ENCODE results near the gene COMMD2. TPM values are rescaled to one million over a fixed set of nuclear protein-coding genes. Genes with fewer than 3 reads are reported as not detected.

The COMMD2 gene
- total RNA-seq, 1 experiment from 2014 or later: 52.1 TPM

DNA sequence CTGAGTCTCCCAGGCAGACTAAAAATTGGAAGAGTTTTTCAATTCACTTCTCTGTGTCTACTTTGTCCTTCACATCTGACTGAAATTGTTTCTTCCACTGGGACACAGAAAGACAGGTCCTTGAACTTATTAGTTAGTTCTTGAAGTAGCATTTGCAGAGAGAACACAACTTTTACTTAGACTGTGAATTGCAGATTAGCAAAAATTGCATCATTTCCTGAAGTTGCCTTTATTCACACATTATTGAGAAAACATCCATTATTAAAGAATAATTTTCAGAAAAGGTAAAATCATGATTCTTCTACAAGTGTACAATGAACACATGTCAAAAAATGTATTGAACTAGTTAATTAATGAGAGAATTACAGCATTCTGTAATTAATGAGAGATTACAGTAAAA, 1.4 kb upstream of the COMMD2 start (continued):
- TF ChIP-seq, protein P1, sequence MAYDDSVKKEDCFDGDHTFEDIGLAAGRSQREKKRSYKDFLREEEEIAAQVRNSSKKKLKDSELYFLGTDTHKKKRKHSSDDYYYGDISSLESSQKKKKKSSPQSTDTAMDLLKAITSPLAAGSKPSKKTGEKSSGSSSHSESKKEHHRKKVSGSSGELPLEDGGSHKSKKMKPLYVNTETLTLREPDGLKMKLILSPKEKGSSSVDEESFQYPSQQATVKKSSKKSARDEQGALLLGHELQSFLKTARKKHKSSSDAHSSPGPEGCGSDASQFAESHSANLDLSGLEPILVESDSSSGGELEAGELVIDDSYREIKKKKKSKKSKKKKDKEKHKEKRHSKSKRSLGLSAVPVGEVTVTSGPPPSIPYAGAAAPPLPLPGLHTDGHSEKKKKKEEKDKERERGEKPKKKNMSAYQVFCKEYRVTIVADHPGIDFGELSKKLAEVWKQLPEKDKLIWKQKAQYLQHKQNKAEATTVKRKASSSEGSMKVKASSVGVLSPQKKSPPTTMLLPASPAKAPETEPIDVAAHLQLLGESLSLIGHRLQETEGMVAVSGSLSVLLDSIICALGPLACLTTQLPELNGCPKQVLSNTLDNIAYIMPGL (CRISPR knock-in tag; IDR thresholded peaks at IDR 0.05): no peak
- TF ChIP-seq MXD4 (CRISPR knock-in tag; IDR thresholded peaks at IDR 0.05; ENCODE audit: borderline replicate concordance) (no peak), ZNF121 (CRISPR knock-in tag; IDR thresholded peaks at IDR 0.05) (no peak), AFF4 (CRISPR knock-in tag; IDR thresholded peaks at IDR 0.05; ENCODE audit: borderline replicate concordance) (no peak), JAZF1 (CRISPR knock-in tag; IDR thresholded peaks at IDR 0.05) (no peak), SOX15 (CRISPR knock-in tag; IDR thresholded peaks at IDR 0.05) (no peak), CTCF (IDR thresholded peaks at IDR 0.05) (no peak), ATF6 (CRISPR knock-in tag; IDR thresholded peaks at IDR 0.05) (no peak)
- TF ChIP-seq, protein P2, sequence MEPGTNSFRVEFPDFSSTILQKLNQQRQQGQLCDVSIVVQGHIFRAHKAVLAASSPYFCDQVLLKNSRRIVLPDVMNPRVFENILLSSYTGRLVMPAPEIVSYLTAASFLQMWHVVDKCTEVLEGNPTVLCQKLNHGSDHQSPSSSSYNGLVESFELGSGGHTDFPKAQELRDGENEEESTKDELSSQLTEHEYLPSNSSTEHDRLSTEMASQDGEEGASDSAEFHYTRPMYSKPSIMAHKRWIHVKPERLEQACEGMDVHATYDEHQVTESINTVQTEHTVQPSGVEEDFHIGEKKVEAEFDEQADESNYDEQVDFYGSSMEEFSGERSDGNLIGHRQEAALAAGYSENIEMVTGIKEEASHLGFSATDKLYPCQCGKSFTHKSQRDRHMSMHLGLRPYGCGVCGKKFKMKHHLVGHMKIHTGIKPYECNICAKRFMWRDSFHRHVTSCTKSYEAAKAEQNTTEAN (CRISPR knock-in tag; IDR thresholded peaks at IDR 0.05): no peak

- ChIA-PET POLR2A (interaction anchor here (1.8 kb wide), 1 partner anchor 95 kb away, joined by 8 read pairs; the partner anchor contains the start of gene WWTR1), CTCF (interaction anchor here (0.8 to 2.2 kb wide), 11 partner anchors 13 to 225 kb away, joined by 3 to 21 read pairs (median 5); no protein-coding TSS in a partner anchor)
- H3K27ac Mint-ChIP-seq: no peak overlapping the region
- no peak for DNase-seq (ENCODE audit: low spot score)
- H3K36me3 Mint-ChIP-seq: peaks cover 25% of the 10 kb centered on the region
- no peaks in the 10 kb centered on the region for H3K9me3 Mint-ChIP-seq
- peak overlapping the region; percentile 97 for H3K4me3 Mint-ChIP-seq
- ATAC-seq: no peak
- H3K27me3 Mint-ChIP-seq (ENCODE audit: low read depth): peaks cover 3% of the 10 kb centered on the region; the same call in 1 of the 2 replicates
- H3K4me1 Mint-ChIP-seq: 0 out of 2 replicates have a peak, but pooled peaks cover 4% of the 10 kb centered on the region
- TF ChIP-seq SOX15 (CRISPR knock-in tag; IDR thresholded peaks at IDR 0.05) (no peak), SP1 (CRISPR knock-in tag; conservative IDR thresholded peaks at IDR 0.05) (no peak), ESRRA (CRISPR knock-in tag; IDR thresholded peaks at IDR 0.05; ENCODE audit: borderline replicate concordance) (no peak), ZNF532 (CRISPR knock-in tag; IDR thresholded peaks at IDR 0.05; ENCODE audit: borderline replicate concordance) (no peak), CBFB (CRISPR knock-in tag; IDR thresholded peaks at IDR 0.05; ENCODE audit: low read depth) (no peak), NFE2L1 (CRISPR knock-in tag; IDR thresholded peaks at IDR 0.05) (no peak), CREB1 (CRISPR knock-in tag; IDR thresholded peaks at IDR 0.05) (no peak), TP53 (CRISPR knock-in tag; IDR thresholded peaks at IDR 0.05) (no peak)
- TF ChIP-seq, protein P3, sequence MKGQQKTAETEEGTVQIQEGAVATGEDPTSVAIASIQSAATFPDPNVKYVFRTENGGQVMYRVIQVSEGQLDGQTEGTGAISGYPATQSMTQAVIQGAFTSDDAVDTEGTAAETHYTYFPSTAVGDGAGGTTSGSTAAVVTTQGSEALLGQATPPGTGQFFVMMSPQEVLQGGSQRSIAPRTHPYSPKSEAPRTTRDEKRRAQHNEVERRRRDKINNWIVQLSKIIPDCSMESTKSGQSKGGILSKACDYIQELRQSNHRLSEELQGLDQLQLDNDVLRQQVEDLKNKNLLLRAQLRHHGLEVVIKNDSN (CRISPR knock-in tag; IDR thresholded peaks at IDR 0.05): no peak
- TF ChIP-seq, protein P4, sequence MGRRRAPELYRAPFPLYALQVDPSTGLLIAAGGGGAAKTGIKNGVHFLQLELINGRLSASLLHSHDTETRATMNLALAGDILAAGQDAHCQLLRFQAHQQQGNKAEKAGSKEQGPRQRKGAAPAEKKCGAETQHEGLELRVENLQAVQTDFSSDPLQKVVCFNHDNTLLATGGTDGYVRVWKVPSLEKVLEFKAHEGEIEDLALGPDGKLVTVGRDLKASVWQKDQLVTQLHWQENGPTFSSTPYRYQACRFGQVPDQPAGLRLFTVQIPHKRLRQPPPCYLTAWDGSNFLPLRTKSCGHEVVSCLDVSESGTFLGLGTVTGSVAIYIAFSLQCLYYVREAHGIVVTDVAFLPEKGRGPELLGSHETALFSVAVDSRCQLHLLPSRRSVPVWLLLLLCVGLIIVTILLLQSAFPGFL (CRISPR knock-in tag; IDR thresholded peaks at IDR 0.05; ENCODE audit: borderline replicate concordance): no peak
- TF ChIP-seq, protein P5, sequence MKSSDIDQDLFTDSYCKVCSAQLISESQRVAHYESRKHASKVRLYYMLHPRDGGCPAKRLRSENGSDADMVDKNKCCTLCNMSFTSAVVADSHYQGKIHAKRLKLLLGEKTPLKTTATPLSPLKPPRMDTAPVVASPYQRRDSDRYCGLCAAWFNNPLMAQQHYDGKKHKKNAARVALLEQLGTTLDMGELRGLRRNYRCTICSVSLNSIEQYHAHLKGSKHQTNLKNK (CRISPR knock-in tag; IDR thresholded peaks at IDR 0.05): no peak
Observed at GRCh38 chr3:149752788-149753136, 473 bp upstream of the COMMD2 start.
